GM18951 (cell line): ENCODE results near the gene LGALS4.
"Not testable (repeated sequence)": the region's sequence is repeated elsewhere in the genome, so short reads cannot be mapped to it uniquely, and the experiment has no call there.

Experiments used
- POLR2A ChIP-seq: IDR thresholded peaks from 4 replicates; pipeline ENCODE4 v1.6.1; 2011; ENCODE audit warnings: mild to moderate bottlenecking; ENCODE audit not compliant: insufficient read length, insufficient read depth; ENCODE audit errors: extremely low read depth
- in situ Hi-C: fragments of 300-500 bp; cut with MboI; formaldehyde crosslinking; loops from one replicate; pipeline ENCODE4 v1.12.0; 2022; ENCODE audit warnings: low sequenced_read_pairs, mixed read lengths, inconsistent platforms; ENCODE audit not compliant: unreplicated experiment

The LGALS4 gene

DNA sequence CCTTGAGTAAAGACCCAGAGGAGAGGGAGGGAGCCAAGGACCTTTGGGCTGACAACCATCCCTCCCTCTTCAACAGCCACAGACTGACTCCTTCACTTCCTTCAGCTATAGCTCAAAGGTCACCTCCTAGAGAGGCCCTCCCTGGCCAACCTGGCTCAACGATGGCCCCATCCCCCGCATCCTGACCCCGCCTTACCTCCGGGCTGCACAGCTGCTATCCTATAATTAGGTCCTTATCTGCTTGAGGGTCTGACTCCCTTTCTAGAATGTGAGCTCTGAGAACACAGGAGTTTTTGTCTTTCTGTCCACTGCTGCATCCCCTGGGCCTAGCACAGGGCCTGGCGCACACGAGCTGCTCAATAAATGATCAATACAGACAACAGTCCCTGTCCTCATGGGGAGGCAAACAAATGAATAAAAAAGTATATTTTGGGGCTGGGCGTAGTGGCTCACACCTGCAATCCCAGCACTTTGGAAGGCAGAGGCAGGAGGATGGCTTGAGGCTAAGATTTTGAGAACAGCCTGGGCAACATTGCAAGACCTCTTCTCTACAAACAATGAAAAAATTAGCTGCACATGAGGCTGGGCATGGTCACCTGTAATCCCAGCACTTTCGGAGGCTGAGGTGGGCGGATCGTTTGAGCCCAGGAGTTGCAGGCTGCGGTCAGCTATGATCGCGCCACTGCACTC is 6.6 kb upstream of the LGALS4 start:
- in situ Hi-C loops: no loop called here
- TF ChIP-seq POLR2A: no peak

DNA sequence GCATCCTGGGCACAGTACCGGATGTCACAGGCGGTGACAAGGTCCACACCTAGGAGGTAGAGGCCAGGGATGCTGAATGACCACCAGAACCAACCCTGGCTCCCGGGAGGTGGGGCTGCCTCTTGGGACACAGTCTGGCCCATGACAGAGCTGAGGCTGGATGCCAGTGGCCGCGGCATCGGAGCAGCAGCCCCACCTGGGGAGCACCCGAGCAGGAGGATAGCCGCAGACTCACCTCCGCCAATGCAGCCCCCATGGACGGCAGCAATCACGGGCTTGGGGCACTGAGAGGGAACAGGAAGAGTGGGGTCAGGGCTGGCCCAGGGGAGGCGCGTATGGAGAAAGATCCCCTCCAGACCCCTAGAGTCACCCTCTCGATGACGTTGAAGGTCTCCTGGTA is 4.3 kb upstream of the LGALS4 start:
- no peak for TF ChIP-seq POLR2A
- in situ Hi-C loops: no loop called here

DNA sequence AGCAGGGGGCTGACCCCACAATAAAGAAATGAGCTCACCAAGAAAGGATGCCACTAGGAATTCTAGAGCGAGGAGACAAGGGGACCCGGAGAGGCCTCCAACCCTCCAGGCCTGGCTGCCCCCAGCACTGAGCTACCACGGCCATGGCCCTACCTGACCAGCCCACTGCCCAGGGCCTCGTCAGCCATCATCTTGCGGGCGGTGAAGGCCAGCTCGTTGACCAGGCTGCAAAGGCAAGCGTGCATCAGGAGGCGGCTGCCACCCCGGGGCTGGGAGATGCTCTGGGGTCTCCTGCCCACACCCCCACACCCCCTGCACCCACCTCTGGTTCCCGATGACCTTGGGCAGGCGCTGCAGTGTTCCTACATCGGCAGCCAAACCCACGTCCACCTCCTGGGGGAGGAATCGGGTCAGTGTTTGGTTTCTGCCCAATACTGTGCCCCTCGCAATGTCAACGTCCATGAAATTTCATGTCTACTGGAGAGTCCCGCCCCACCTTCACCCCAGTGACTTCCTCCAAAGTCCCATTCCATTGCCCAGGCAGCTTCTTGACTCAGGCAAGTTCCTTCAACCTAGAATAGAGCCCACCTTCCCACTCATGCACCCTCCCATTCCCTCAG is 3.5 kb upstream of the LGALS4 start:
- TF ChIP-seq POLR2A: no peak
- in situ Hi-C loops: no loop called here

DNA sequence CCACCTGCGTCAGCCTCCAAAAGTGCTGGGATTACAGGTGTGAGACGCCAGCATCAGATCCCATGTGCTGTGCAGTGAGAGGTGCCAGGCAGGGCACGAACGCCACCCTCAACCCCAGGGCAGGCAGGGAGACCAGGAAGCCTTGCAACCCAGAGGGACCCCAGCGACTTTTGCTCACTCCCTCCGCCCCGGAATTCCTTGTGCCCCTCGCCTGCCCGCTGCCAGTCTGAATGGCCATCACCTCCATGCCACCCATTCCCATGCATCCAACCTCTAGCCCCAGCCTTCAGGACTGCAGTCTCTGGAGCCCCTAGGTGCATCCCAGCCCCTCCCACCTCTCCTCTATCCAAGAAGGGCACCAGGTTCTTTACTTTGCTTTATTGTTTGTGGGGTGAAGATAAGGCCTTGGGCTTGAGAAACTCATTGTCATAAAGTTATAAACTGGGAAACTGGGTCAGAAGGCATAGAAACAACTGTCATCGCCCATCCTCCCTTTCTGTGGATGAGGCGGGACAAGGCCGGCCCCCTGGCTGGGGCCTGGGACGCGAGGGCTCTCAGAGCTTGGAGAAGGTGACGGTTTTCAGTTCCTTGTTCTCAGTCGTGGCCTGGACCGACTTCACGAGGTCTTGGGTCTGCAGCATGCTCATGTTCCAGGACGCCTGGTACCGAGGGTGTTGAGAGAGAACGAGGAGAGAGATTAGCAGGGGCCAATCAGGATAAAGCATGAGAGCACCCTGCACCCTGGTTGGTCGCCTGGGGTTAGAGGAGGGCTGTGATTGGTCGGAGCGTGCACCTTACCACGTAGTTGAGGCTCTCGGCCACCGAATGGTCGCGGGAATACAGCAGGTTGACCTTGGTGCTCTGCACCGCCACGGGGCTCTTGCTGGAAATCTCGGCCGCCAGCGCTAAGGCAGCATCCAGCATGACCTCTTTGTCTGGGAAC is 2.6 kb upstream of the LGALS4 start:
- in situ Hi-C loops: no loop called here
- no peak for TF ChIP-seq POLR2A

DNA sequence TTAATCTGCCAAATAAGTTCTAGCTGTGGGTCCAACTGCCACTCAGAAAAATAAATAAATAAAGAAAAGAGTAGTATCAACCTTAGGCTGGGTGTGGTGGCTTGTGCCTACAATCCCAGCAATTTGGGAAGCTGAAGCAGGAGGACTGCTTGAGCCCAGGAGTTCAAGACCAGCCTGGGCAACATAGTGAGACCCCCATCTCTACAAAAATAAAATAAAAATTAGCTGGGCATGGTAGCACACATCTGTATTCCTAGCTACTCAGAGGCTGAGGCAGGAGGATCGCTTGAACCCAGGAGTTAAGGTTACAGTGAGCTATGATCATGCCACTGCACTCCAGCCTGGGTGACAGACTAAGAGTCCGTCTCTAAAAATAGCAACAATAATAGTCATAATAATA is 1.2 kb upstream of the LGALS4 start:
- in situ Hi-C loops: not testable (repeated sequence)

DNA sequence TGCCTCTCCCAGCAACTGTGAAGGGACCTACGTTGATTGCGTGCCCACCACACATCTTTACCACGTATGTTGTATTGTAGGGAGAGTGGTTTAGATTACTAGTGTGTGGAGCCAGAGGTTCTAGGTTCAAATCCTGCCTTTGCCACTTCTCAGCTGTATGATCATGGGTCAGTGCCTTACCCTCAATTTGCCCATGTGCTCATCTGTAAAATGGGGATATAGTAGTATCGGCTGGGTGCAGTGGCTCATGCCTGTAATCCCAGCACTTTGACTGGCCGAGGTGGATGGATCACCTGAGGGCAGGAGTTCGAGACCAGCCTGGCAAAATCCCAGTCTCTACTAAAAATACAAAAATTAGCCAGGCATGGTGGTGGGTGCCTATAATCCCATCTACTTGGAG is 578 bp upstream of the LGALS4 start:
- TF ChIP-seq POLR2A: no peak
- in situ Hi-C loops: no loop called here

DNA sequence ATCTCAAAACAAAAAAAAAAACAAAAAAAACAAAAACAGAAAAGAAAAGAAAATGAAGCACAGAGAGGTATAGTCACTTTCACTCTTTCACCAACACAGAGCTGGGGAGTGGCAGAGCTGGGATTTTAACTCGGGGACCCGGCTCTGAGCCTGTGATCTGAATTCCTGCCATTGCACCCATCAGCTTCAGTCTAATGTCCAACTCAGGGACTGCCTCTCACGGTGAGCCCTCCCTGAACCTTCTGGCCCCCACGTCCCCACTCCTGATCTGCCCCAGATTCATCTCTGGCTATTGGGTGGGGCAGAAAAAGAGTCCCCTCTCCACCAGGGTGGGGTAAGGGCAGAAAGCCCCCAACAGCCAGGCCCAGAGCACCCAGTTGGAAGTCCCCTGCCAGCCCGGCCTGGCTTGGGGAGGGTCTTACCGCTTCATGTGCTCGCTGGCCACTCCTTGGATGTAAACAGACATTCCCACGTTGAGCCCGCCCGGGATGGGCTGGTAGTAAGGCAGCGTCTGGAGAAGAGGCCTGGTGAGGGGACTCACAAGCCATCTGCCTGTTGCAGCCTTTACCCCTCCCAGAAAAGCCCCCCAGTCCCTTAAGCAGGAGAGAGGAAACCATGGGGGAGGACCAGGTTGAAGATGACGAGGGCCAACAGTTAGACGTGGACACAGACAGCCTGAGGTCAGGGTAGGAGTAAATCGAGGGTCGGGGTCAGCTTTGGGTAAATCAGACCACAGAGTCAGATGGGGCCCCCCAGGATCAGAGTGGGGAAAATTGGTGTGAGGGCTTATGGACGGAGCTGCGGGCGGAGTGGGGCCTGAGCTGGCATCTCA is 520 bp downstream of the LGALS4 start:
- no peak for TF ChIP-seq POLR2A

DNA sequence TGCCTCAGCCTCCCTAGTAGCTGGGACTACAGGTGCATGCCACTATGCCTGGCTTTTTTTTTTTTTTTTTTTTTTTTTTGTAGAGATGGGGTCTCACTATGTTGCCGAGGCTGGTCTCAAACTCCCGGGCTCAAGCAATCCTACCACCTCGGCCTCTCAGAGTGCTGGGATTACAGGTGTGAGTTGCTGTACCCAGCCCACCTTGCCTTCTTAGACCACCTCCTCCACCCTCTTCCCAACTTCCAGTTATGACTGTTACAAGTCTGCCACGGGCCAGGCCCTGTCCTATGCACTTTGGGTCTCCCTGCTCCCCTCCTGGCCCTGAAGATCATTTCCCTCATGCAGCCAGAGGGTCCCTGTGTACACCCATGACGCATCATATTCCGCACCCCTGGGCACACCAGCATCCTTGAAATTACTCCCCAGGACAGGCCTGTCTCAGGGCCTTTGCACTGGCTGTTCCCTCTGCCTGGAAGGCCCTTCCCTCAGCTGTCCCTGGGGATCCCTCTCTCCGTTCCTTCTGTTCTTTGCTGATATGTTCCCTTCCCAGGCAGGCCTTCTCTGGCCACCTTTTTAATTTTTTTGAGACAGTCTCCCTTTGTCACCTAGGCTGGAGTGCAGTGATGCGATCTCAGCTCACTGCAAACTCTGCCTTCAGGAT is 3.0 kb downstream of the LGALS4 start:
- TF ChIP-seq POLR2A: no peak

More for the DNA sequence above, 520 bp downstream of the LGALS4 start:
- in situ Hi-C loops: no loop called here

DNA sequence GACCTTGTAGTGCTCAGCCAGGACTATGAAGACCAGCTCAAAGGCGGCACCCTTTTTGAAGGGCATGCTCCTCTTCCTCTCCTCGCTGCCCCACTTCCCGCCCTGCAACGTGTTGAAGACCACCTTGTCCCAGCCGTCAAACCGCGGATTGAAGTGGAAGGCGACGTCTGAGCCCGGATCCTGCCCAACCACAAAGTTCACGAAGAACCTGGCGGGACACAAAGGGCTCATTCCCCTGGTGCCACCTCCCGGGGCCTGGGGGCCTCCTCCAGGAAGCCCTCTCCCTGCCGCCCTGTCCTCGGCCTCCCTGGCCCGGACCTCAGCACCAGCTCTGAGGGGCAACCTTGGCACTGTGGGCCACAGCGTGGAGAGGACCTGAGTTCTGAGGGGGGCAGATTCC is 4.0 kb downstream of the LGALS4 start:
- in situ Hi-C loops: no loop called here
- TF ChIP-seq POLR2A: no peak

More for the DNA sequence above, 3.0 kb downstream of the LGALS4 start:
- in situ Hi-C loops: no loop called here

DNA sequence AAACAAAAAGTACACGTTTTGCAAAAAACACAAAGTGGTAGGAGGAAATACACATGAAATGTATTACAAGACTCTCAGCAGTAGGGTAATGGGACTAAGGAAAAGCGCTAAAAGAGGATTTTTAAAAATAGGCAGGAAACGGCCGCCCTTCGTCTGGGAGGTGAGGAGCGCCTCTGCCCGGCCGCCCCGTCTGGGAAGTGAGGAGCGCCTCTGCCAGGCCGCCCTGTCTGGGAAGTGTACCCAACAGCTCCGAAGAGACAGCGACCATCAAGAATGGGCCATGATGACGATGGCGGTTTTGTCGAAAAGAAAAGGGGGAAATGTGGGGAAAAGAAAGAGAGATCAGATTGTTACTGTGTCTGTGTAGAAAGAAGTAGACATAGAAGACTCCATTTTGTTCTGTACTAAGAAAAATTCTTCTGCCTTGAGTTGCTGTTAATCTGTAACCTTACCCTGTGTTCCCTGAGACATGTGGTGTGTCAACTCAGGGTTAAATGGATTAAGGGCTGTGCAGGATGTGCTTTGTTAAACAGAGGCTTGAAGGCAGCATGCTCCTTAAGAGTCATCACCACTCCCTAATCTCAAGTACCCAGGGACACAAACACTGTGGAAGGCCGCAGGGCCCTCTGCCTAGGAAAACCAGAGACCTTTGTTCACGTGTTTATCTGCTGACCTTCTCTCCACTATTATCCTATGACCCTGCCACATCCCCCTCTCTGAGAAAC is 5.2 kb downstream of the LGALS4 start:
- in situ Hi-C loops: not testable (repeated sequence)

DNA sequence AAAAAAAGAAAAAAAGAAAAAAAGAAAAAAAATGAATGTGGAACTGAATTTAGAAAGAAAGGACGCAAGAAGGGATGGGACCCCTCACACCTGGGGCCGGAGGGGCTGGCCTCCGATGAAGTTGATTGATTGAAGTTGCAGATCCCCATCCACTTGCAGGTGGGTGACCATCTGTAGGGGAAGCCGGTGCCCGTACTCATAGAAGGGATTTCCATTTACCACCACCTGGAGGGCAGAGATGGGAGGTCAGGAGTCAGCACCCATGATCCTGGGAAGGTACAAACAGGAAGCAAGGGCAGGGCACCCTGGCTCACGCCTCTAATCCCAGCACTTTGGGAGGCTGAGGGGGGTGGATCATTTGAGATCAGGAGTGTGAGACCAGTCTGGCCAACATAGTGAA is 6.4 kb downstream of the LGALS4 start:
- in situ Hi-C loops: no loop called here
- no peak for TF ChIP-seq POLR2A

DNA sequence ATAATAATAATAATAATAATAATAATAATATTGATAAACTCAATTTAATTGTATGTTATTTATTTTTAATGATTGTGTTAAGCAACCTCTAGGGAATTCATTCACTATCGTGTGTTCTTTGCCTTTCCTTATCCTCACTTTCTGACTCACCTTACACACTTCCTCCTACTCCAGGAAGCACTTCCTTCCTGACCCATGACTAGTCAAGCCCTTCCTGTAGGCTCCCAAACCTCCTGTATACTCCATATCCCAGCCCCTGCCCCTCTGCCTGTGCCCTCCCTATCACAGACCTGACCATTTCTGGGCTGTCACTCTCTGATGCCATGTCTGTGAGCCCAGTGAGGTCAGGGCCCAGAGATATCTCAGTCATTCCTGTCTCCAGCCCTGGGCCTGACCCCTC is 7.6 kb downstream of the LGALS4 start:
- no peak for TF ChIP-seq POLR2A

DNA sequence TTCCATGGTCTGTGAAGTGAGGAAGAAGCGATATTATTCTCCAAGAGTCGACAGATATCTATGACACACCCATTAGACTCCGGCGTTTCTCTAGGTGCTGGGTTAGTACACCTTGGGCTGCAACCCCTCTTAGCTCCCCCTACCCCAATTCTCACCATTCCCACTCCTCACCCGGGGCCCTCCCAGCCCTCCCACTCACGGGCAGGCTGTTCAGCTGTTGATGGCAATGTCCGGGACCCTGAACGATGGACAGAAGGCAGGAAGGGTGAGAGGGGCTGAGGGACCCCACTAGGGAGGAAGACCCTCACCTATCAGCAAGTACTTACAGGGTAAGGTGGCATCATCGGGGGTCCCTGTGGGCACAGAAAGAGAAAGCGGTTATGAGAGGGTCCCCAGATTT is 9.2 kb downstream of the LGALS4 start:
- no peak for TF ChIP-seq POLR2A
- in situ Hi-C loops: no loop called here

More for the DNA sequence above, 7.6 kb downstream of the LGALS4 start:
- in situ Hi-C loops: no loop called here
